Panc1 (cell line): Measurements from ENCODE around the gene HCFC1R1.

Source experiments
- POLR2AphosphoS5 ChIP-seq: IDR thresholded peaks from 2 replicates; pipeline ENCODE4 v1.6.1; 2012; ENCODE audit warnings: mild to moderate bottlenecking, low read depth, low read length, moderate library complexity
- SIN3A ChIP-seq: IDR thresholded peaks from 2 replicates; pipeline ENCODE4 v1.6.1; 2012; ENCODE audit warnings: low read depth, mild to moderate bottlenecking, low read length, moderate library complexity, borderline replicate concordance; ENCODE audit not compliant: insufficient read depth
- TF ChIP-seq, protein P1 (sequence below): fragments of 450-650 bp; IDR thresholded peaks from 2 replicates; pipeline ENCODE4 v1.5.1; 2017; ENCODE audit warnings: mild to moderate bottlenecking

DNA sequence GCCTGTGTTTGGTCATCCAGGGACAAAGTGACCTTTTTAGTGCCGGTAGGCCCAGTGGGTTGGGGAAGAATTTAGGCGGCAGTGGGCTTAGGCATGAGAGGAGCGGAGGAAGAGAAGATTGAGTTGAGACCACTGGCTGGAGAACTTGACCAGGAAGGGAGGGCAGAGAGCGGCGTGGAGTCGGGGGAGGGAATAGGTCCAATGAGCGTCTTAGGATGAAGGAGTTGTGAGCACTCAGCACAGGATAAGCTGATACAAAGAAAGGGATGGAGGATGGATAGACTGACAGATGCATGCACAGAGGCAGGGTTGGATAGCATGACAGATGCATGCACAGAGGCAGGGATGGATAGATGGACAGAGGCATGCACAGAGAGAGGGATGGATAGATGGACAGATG is 49.7 kb upstream of the HCFC1R1 start:
- TF ChIP-seq, protein P1, sequence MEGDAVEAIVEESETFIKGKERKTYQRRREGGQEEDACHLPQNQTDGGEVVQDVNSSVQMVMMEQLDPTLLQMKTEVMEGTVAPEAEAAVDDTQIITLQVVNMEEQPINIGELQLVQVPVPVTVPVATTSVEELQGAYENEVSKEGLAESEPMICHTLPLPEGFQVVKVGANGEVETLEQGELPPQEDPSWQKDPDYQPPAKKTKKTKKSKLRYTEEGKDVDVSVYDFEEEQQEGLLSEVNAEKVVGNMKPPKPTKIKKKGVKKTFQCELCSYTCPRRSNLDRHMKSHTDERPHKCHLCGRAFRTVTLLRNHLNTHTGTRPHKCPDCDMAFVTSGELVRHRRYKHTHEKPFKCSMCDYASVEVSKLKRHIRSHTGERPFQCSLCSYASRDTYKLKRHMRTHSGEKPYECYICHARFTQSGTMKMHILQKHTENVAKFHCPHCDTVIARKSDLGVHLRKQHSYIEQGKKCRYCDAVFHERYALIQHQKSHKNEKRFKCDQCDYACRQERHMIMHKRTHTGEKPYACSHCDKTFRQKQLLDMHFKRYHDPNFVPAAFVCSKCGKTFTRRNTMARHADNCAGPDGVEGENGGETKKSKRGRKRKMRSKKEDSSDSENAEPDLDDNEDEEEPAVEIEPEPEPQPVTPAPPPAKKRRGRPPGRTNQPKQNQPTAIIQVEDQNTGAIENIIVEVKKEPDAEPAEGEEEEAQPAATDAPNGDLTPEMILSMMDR: no peak
- TF ChIP-seq POLR2AphosphoS5 (no peak), SIN3A (no peak)
